Spinal cord (tissue), 10 donors: ENCODE data around the gene C5AR1. TPM values are rescaled to one million over a fixed set of nuclear protein-coding genes. Genes with fewer than 3 reads are reported as not detected.
"Not testable (repeated sequence)": the region's sequence is repeated elsewhere in the genome, so short reads cannot be mapped to it uniquely, and the experiment has no call there.

Experiments used
- DNase-seq, 6 donors: peaks; one replicate each; pipeline versions ENCODE4 v3.0.0 to v3.0.0-alpha.2; 2013 to 2015; ENCODE audit warnings: low spot score in 6 of 6, low read depth in 4 of 6
- H3K27ac ChIP-seq: one replicate; pipeline ENCODE4 v1.5.1; 2013; ENCODE audit warnings: low read depth, low read length, control low read depth
- H3K27me3 ChIP-seq: one replicate; pipeline ENCODE4 v1.6.1; 2013; ENCODE audit warnings: low read length; ENCODE audit not compliant: control insufficient read depth, insufficient read depth
- H3K36me3 ChIP-seq: one replicate; pipeline ENCODE4 v1.6.1; 2013; ENCODE audit warnings: low read length; ENCODE audit not compliant: control insufficient read depth, insufficient read depth
- H3K4me1 ChIP-seq: one replicate; pipeline ENCODE4 v1.6.1; 2013; ENCODE audit warnings: low read length; ENCODE audit not compliant: control insufficient read depth, insufficient read depth
- H3K4me3 ChIP-seq: one replicate; pipeline ENCODE4 v1.5.1; 2013; ENCODE audit warnings: low read depth, low read length, control low read depth
- H3K9me3 ChIP-seq: one replicate; pipeline ENCODE4 v1.6.1; 2013; ENCODE audit warnings: low read length; ENCODE audit not compliant: control insufficient read depth, insufficient read depth
- WGBS: methylation state at CpG from one replicate; pipeline ENCODE4 v1.1.5; 2013; ENCODE audit warnings: missing lambda C conversion rate; ENCODE audit not compliant: insufficient coverage; 5-methylcytosine and 5-hydroxymethylcytosine counted together
- long read RNA-seq, 4 donors: transcript quantifications; one replicate each; lab custom pipeline, GENCODE V29; 2026
- polyA plus RNA-seq, 2 donors: library from polyadenylated mRNA; unstranded; fragments of 120-200 nt; gene quantifications; one replicate each; pipeline ENCODE4 v1.2.1, GENCODE V29; 2013; ENCODE audit not compliant: insufficient read length in 2 of 2
- total RNA-seq, 2 donors: library from RNA; depleted of rRNA in 1 of 2; stranded (reverse); fragments of 120-200 nt in 1 of 2; fragments of >200 nt in 1 of 2; gene quantifications; one replicate each; pipeline versions ENCODE4 v1.2.3 to v1.2.4, GENCODE V29; 2013 to 2014
- donor health status: healthy.

Gene C5AR1
- total RNA-seq = 1 to 10 TPM; 2.0 to 4.8 TPM
- 1 to 10 TPM; 3.0 to 3.5 TPM for polyA plus RNA-seq
- long read RNA-seq, donor 1 = 0 reads
- long read RNA-seq, donor 2 = 0 reads
- long read RNA-seq, donor 3 = 0 reads
- long read RNA-seq, donor 4 = 0 reads

- no peak for DNase-seq
- H3K4me1 ChIP-seq = no peaks in the 10 kb centered on the region
- no peaks in the 10 kb centered on the region for H3K9me3 ChIP-seq
- H3K27me3 ChIP-seq = peaks cover 4% of the 10 kb centered on the region
- no peak within 1 kb of the TSS for H3K27ac ChIP-seq
- no peak within 1 kb of the TSS for H3K4me3 ChIP-seq
- WGBS = 49% methylated on average over 10 of the region's 12 CpGs
- no peaks in the 10 kb centered on the region for H3K36me3 ChIP-seq
Measured at GRCh38 chr19:47309608-47310007, at the start of gene C5AR1. Gene C5AR1 (plus strand): TSS chr19:47309861. CDS start chr19:47309896, 35 bp downstream.

- 93% methylated on average over 17 of the region's 17 CpGs for WGBS
- no peak overlapping the region for H3K27ac ChIP-seq
- H3K27me3 ChIP-seq = no peaks in the 10 kb centered on the region
- no peak for DNase-seq
- no peak overlapping the region for H3K4me3 ChIP-seq
- peaks cover 26% of the 10 kb centered on the region for H3K4me1 ChIP-seq
- no peaks in the 10 kb centered on the region for H3K9me3 ChIP-seq
- H3K36me3 ChIP-seq = peaks cover 59% of the 10 kb centered on the region
Measured at GRCh38 chr19:47260476-47260875, 49.2 kb upstream of the C5AR1 start.

GRCh38 chr19:47261946-47262793 is 47.5 kb upstream of the C5AR1 start:
- not testable (repeated sequence) for H3K27ac ChIP-seq, H3K4me3 ChIP-seq, H3K27me3 ChIP-seq, DNase-seq, H3K9me3 ChIP-seq
- H3K4me1 ChIP-seq = peaks cover 14% of the 10 kb centered on the region
- peaks cover 71% of the 10 kb centered on the region for H3K36me3 ChIP-seq
- 95% methylated on average over 12 of the region's 14 CpGs for WGBS

GRCh38 chr19:47264629-47265028 is 45.0 kb upstream of the C5AR1 start:
- DNase-seq = no peak
- peaks cover 71% of the 10 kb centered on the region for H3K36me3 ChIP-seq
- no peaks in the 10 kb centered on the region for H3K27me3 ChIP-seq
- no peaks in the 10 kb centered on the region for H3K4me1 ChIP-seq
- H3K9me3 ChIP-seq = no peaks in the 10 kb centered on the region
- H3K27ac ChIP-seq = no peak overlapping the region
- H3K4me3 ChIP-seq = no peak overlapping the region
- 95% methylated on average over 29 of the region's 30 CpGs for WGBS

- no peaks in the 10 kb centered on the region for H3K4me1 ChIP-seq
- H3K36me3 ChIP-seq = peaks cover 72% of the 10 kb centered on the region
- H3K4me3 ChIP-seq = no peak overlapping the region
- WGBS = 95% methylated on average over 17 of the region's 21 CpGs
- H3K9me3 ChIP-seq = no peaks in the 10 kb centered on the region
- DNase-seq = peak in 1 of 6 donors; percentile 59
- H3K27ac ChIP-seq = no peak overlapping the region
- no peaks in the 10 kb centered on the region for H3K27me3 ChIP-seq
Measured at GRCh38 chr19:47266401-47266941, 43.2 kb upstream of the C5AR1 start.

GRCh38 chr19:47267350-47267759 is 42.3 kb upstream of the C5AR1 start:
- Histone ChIP-seq H3K36me3 (peaks cover 75% of the 10 kb centered on the region), H3K9me3 (no peaks in the 10 kb centered on the region), H3K4me3 (no peak overlapping the region), H3K27me3 (no peaks in the 10 kb centered on the region), H3K4me1 (peaks cover 6% of the 10 kb centered on the region), H3K27ac (no peak overlapping the region)
- 73% methylated on average over 11 of the region's 14 CpGs for WGBS
- no peak for DNase-seq

- H3K36me3 ChIP-seq = peaks cover 72% of the 10 kb centered on the region
Measured at GRCh38 chr19:47268028-47268427, 41.6 kb upstream of the C5AR1 start.

GRCh38 chr19:47269596-47269995 is 40.1 kb upstream of the C5AR1 start:
- H3K36me3 ChIP-seq = peaks cover 61% of the 10 kb centered on the region

More at GRCh38 chr19:47268028-47268427, 41.6 kb upstream of the C5AR1 start:
- H3K4me1 ChIP-seq = peaks cover 13% of the 10 kb centered on the region
- no peak for DNase-seq
- no peaks in the 10 kb centered on the region for H3K27me3 ChIP-seq
- no CpG with 5 or more reads among the region's 6 CpGs for WGBS
- H3K9me3 ChIP-seq = no peaks in the 10 kb centered on the region
- H3K27ac ChIP-seq = no peak overlapping the region
- no peak overlapping the region for H3K4me3 ChIP-seq

GRCh38 chr19:47270408-47270807 is 39.3 kb upstream of the C5AR1 start:
- peaks cover 26% of the 10 kb centered on the region for H3K4me1 ChIP-seq
- WGBS = 92% methylated on average over 9 of the region's 10 CpGs
- peaks cover 54% of the 10 kb centered on the region for H3K36me3 ChIP-seq
- no peak overlapping the region for H3K4me3 ChIP-seq
- no peaks in the 10 kb centered on the region for H3K9me3 ChIP-seq
- H3K27me3 ChIP-seq = no peaks in the 10 kb centered on the region
- no peak overlapping the region for H3K27ac ChIP-seq
- no peak for DNase-seq

More at GRCh38 chr19:47269596-47269995, 40.1 kb upstream of the C5AR1 start:
- WGBS = 93% methylated on average over 6 of the region's 7 CpGs
- no peak for DNase-seq
- H3K27me3 ChIP-seq = no peaks in the 10 kb centered on the region
- H3K4me3 ChIP-seq = no peak overlapping the region
- H3K4me1 ChIP-seq = peaks cover 22% of the 10 kb centered on the region
- no peak overlapping the region for H3K27ac ChIP-seq
- H3K9me3 ChIP-seq = no peaks in the 10 kb centered on the region
